GM19238 (cell line): ENCODE measurements around the gene TRMU.
A peak's percentile ranks its signal among the peaks of the same experiment; 100 is the strongest.

Source experiments
- DNase-seq: peaks from one replicate; pipeline ENCODE4 v3.0.0; 2011; ENCODE audit warnings: low spot score; ENCODE audit not compliant: insufficient read length

The TRMU gene

GRCh38 chr22:46355996-46356471 lies 20.5 kb downstream of the TRMU start:
- DNase-seq = no peak

DNA sequence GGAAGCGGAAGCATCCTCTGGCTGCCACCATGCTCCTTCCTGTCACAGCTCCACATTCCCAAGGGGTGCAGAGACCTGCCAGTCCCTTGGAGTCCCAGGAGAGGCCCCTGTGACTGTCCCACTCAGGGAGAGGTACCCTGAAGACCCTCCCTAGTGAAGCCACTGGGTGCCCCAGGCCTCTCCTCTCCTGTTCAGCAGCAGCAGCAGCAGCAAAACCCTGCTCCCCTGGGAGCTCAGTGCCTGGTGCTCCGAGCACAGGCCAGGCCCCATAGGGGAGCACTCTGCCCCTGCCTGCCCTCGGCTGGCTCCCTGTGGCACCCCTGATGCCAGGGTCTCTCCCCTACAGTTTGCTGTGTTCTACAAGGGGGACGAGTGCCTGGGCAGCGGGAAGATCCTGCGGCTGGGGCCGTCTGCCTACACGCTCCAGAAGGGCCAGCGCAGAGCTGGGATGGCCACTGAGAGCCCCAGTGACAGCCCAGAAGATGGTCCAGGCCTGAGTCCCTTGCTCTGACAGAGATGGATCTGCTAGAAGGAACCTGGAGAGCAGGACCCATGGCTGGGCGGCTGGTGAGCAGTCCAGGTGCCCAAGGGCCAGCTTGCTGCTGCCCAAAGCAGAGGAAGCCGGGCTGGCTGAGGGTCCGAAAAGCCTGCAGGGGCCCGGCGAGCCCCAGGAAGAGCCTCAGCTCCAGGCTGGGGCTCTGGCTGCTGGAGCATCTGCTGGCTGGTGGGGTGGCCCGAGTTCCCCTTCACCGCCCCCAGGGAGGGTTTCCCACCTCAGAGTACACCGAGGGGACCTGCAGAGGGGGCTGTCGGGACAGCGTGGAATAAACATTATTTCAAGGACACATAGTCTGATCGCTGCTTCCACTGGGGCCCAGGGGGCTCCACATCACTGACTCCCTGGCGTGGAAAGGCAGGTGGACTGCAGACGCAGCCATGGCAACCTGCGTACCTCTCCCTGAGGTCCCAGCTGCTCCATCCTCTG lies 21.3 kb downstream of the TRMU start:
- no peak for DNase-seq

DNA sequence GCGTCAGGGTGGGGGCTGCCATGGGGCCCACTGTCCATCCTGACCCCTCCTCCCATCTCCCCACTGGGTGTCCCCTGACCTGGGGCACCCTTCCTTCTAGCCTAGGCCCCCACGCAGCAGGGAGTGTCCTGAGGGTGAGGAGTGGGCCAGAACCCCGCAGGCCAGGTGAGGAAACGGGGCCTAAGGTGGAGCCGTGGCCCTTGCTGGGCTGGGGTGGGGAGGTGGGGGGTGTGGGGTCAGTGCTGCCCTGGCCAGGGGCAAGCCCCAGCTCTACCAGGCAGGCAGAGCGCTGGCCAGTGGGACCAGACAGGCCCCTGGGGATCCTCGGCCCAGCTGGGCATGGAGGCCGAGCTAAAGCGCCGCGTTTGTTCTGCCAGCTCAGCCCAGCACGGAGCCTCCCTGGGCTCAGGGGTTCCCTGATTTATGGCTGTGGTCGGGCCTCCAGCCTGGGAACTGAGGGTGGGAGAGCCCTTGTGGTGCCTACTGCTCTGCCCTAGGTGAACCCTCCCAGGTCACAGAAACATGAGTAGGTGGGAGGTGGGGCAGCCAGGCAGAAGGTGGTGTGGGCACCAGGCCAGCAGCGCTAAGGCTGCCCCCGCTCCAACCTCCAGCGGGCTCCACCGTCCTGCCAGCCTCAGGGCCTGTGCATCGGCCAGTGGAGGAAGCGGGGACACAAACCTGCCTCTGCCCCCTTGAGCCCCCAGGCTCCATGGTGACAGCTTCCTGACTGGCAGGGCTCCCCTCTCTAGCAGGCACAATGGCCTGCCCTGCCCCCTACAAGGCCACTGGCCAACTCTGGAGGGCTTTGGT lies 22.4 kb downstream of the TRMU start:
- DNase-seq = no peak

GRCh38 chr22:46358766-46359165 lies 23.3 kb downstream of the TRMU start:
- no peak for DNase-seq

DNA sequence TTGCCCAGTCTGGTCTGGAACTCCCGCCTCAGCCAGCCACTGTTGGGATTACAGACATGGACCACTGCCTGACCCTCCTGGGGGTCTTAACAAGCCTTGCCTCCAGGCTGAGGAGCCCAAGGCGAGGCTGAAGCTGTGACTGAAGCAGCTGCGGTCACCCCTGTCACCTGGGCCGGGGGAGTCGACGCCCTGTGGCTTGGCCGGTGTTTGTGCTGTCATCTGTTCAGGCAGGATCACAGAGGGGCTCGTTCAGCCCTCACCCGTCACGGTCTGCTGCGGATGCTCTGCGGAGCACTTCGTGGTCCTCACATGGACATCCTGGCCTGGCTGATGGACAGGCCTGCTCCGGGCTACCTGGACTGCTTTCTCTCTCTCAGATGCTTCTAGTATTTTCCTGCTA lies 23.8 kb downstream of the TRMU start:
- DNase-seq = no peak

- no peak for DNase-seq
Observed at GRCh38 chr22:46360097-46360496, 24.6 kb downstream of the TRMU start.

GRCh38 chr22:46360891-46361290 lies 25.4 kb downstream of the TRMU start:
- DNase-seq = no peak

DNA sequence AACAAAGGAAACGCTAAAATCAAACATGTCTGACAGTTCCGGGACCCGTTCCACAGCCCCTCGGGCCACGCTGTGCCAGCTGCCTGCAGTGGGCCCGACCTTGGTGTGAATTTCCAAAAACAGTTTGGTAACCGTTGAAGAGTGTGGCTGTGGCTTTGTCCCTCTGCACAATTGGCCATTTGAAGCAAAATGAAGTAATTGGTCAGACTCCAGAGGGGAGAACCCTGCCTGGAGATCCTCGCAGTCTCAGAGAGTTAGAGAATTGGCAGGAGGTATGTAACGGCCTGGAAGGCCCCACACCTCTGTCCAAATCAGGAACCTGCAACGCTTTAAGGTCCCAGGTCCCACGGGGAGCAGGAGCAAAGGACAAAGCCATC lies 26.3 kb downstream of the TRMU start:
- DNase-seq = no peak

- DNase-seq = no peak
Observed at GRCh38 chr22:46362203-46362933, 26.9 kb downstream of the TRMU start.

DNA sequence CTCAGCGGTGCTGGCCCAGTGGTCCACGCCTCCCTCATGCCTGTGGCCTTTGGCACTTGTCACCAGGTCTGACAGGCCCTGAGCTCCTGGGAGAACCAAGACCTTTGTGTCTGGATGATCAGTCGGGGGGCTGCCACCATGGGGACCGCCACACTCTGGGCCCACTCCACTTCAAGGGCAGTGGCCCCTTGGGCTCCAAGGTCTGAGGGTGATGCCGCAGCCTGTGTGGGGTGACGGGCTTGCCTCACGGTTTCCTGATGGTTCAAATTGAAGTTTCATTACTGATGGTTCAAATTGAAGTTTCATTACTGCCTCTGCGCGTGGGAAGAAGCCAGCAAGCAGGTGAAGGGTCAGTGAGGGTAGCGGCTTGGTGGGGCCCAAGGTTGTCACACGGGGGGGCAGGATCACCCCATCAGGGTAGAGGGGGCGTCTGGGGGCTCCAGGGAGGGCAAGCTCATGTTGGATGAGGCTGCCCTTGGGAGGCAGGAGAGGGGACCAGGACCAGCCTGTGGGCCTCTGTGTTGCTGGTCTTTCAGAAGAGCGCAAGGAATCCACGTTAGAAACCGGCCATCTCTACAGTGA lies 27.5 kb downstream of the TRMU start:
- no peak for DNase-seq

- no peak for DNase-seq
Observed at GRCh38 chr22:46363611-46364321, 28.3 kb downstream of the TRMU start.

- no peak for DNase-seq
Observed at GRCh38 chr22:46364341-46365165, 29.0 kb downstream of the TRMU start.

- no peak for DNase-seq
Observed at GRCh38 chr22:46365166-46365624, 29.7 kb downstream of the TRMU start.

- DNase-seq = no peak
Observed at GRCh38 chr22:46366327-46366731, 30.8 kb downstream of the TRMU start.

- DNase-seq = no peak
Observed at GRCh38 chr22:46366801-46367706, 31.5 kb downstream of the TRMU start.

DNA sequence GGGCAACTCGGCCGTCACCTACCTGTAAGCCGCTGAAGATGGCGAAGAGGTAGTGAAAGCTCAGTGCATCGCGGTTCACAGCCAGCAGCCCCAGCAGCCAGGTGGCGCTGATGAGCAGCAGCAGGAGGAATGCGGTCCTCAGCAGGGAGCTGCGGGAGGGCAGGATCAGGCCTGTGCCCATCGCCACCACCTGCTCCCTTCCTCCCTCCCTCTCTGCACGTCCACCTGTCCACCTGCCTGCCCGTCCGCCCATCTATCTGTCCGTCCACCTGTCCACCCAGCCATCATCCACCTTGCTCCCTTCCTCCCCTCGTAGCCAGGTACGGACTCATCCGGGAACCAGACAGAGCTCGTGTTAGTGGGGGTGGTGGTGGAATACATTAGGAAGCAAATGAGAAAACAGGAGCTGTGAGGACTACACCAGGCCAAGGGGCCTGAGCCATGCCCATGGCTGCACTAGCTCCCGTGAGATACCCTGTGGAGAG lies 32.2 kb downstream of the TRMU start:
- DNase-seq = peak; percentile 84

DNA sequence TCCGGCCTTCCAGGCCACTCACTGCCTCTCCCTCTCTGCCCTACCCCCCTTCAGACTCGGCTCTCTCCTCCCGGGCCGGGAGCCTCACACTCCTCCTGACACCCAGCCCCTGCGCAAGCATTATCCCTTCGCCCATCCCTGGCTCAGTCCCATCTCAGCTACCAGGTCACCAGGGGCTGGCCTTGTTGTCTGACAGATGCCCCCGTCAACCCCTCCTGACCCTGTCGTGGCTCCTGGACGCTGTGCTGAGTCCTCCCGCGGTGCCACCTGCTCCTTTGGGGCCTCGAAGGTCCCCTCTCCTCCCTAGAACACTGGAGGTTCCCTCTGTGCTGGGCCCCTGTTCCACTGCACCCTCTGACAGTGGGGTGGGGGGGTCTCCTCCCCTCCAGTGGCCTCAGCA lies 32.9 kb downstream of the TRMU start:
- no peak for DNase-seq
